Measurements from ENCODE around the gene SNRPD3.
A peak's percentile ranks its signal among the peaks of the same experiment; 100 is the strongest.
"Not testable (repeated sequence)": the region's sequence is repeated elsewhere in the genome, so short reads cannot be mapped to it uniquely, and the experiment has no call there.

SNRPD3 gene

GRCh38 chr22:24585461-24585860 lies 29.7 kb downstream of the SNRPD3 start:
- Mint-ChIP-seq H3K4me3 (no peak overlapping the region), H3K27ac (no peak overlapping the region), H3K9me3 (no peaks in the 10 kb centered on the region), H3K27me3 (no peaks in the 10 kb centered on the region), H3K4me1 (ENCODE audit: low read depth in 2 of 2) (no peaks in the 10 kb centered on the region), H3K36me3 (ENCODE audit: insufficient read depth) (no peaks in the 10 kb centered on the region)
- no peak for DNase-seq
- ATAC-seq (replicated peaks), result no peak

DNA sequence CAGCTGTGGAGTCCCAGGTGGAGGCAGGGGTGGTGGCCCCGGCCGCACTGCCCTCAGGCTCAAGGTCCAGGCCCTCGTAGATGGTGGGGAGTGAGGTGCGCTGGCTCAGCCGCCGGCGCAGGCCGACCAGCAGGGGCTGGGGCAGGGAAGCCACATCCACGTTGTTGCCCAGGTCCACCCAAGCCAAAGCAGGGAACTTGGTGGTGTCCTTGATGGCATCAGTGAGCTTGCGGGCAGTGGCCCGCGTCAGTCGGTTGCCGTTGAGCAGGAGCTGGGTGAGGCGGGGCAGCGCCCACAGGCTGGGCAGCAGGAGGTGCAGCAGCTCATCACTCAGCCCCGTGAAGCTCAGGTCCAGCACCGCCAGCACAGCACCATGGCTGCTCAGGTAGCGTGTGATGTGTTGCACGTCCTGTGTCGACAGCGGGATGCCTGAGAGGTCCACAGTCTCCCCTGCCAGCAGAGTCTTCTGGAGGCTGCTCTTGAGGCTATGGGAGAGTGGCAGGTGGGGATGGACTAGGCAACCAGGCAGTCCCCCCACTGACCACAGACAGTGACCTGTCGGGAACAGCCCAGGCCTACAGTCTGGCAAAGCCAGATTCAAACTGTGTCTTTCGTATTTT lies 30.2 kb downstream of the SNRPD3 start:
- Mint-ChIP-seq H3K4me1 (ENCODE audit: low read depth in 2 of 2) (no peaks in the 10 kb centered on the region), H3K4me3 (no peak overlapping the region), H3K27me3 (no peaks in the 10 kb centered on the region), H3K9me3 (no peaks in the 10 kb centered on the region), H3K27ac (no peak overlapping the region), H3K36me3 (ENCODE audit: insufficient read depth) (no peaks in the 10 kb centered on the region)
- no peak for ATAC-seq (replicated peaks)
- no peak for DNase-seq

- H3K27me3 Mint-ChIP-seq, result peaks cover 0 to 2% of the 10 kb centered on the region in 2 donors
- no peak for DNase-seq
- H3K9me3 Mint-ChIP-seq, result no peaks in the 10 kb centered on the region
- H3K4me3 Mint-ChIP-seq, result no peak overlapping the region
- H3K36me3 Mint-ChIP-seq (ENCODE audit: insufficient read depth), result no peaks in the 10 kb centered on the region
- H3K27ac Mint-ChIP-seq, result no peak overlapping the region
- no peak for ATAC-seq (replicated peaks)
- H3K4me1 Mint-ChIP-seq (ENCODE audit: low read depth in 2 of 2), result peaks cover 2% of the 10 kb centered on the region in 2 donors
Measured at GRCh38 chr22:24587251-24587650, 31.5 kb downstream of the SNRPD3 start.

- Mint-ChIP-seq H3K4me1 (ENCODE audit: low read depth in 2 of 2) (peaks cover 5% of the 10 kb centered on the region in 2 donors), H3K27me3 (peaks cover 0 to 5% of the 10 kb centered on the region in 2 donors), H3K4me3 (no peak overlapping the region), H3K27ac (no peak overlapping the region), H3K9me3 (no peaks in the 10 kb centered on the region), H3K36me3 (ENCODE audit: insufficient read depth) (no peaks in the 10 kb centered on the region)
- ATAC-seq (replicated peaks) (no peak), DNase-seq (no peak)
Measured at GRCh38 chr22:24587948-24588347, 32.1 kb downstream of the SNRPD3 start.

GRCh38 chr22:24588381-24588756 lies 32.6 kb downstream of the SNRPD3 start:
- Mint-ChIP-seq H3K4me1 (ENCODE audit: low read depth in 2 of 2) (peaks cover 5% of the 10 kb centered on the region in 2 donors), H3K27ac (no peak overlapping the region)

GRCh38 chr22:24588757-24589481 lies 33.1 kb downstream of the SNRPD3 start:
- DNase-seq, result no peak
- Mint-ChIP-seq H3K4me1 (ENCODE audit: low read depth in 2 of 2) (peaks cover 5% of the 10 kb centered on the region in 2 donors), H3K36me3 (ENCODE audit: insufficient read depth) (no peaks in the 10 kb centered on the region), H3K9me3 (no peaks in the 10 kb centered on the region), H3K4me3 (no peak overlapping the region), H3K27ac (no peak overlapping the region), H3K27me3 (peaks cover 0 to 5% of the 10 kb centered on the region in 2 donors)
- ATAC-seq (replicated peaks), result no peak

More at GRCh38 chr22:24588381-24588756, 32.6 kb downstream of the SNRPD3 start:
- Mint-ChIP-seq H3K27me3 (peaks cover 0 to 5% of the 10 kb centered on the region in 2 donors), H3K9me3 (no peaks in the 10 kb centered on the region), H3K4me3 (no peak overlapping the region), H3K36me3 (ENCODE audit: insufficient read depth) (no peaks in the 10 kb centered on the region)
- ATAC-seq (replicated peaks) (no peak), DNase-seq (no peak)

- Mint-ChIP-seq H3K36me3 (ENCODE audit: insufficient read depth) (no peaks in the 10 kb centered on the region), H3K4me1 (ENCODE audit: low read depth in 2 of 2) (peaks cover 5% of the 10 kb centered on the region in 2 donors), H3K4me3 (no peak overlapping the region), H3K27me3 (peaks cover 0 to 5% of the 10 kb centered on the region in 2 donors), H3K27ac (no peak overlapping the region), H3K9me3 (no peaks in the 10 kb centered on the region)
- ATAC-seq (replicated peaks), result no peak
- no peak for DNase-seq
Measured at GRCh38 chr22:24589518-24590030, 33.8 kb downstream of the SNRPD3 start.

DNA sequence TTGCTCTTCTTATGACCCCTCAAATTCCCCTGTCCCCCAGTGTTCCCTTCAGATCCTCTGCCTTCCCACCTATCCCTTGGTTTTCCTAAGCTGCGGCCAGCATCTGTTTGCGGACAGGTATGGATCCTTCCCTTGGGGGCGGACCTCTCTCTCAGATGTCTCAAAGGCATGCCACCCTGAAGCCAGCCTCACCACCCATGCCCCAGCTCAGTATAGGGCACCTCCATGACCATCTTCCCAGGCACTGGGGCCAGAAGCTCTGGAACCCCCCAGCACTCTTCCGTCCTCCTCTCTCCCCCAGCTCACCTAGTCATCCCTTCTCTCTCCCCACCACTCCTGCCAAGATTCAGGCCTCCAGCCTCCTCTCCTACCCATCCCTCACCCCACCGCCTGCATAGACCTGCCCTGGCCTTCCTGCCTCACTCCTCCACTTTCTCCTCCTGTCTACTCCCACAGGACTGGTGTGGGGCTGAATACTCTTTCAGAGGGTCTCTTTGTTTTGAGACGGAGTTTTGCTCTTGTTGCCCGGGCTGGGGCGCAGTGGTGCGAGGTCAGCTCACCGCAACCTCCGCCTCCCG lies 34.9 kb downstream of the SNRPD3 start:
- no peak overlapping the region for H3K4me3 Mint-ChIP-seq
- no peak overlapping the region for H3K27ac Mint-ChIP-seq

DNA sequence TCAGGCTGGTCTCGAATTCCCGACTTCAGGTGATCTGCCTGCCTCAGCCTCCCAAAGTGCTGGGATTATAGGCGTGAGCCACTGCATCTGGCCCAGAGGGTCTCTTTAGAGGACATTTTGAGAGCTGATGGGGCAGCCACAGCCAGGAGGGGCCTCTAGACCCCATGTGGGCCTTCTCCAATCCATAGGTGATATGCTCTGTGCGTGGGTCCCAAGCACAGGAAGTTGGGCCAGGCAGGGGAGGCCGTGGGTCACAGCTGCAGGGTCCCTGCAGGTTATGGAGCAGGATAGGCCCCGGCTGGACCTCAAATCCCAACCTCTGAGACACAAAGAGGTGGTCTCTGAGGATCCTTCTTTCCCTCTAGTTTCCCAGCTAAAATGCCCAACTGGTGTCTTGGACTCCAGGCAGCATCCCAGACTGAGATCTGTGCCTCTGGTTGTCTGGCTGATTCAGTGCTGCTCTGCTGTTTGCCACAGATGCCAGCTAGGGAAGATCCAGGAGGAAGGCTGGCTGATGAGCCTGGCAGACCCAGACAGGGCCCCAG lies 35.6 kb downstream of the SNRPD3 start:
- Mint-ChIP-seq H3K27me3 (peaks cover 0 to 5% of the 10 kb centered on the region in 2 donors), H3K27ac (no peak overlapping the region), H3K4me1 (ENCODE audit: low read depth in 2 of 2) (peaks cover 5% of the 10 kb centered on the region in 2 donors), H3K36me3 (ENCODE audit: insufficient read depth) (no peaks in the 10 kb centered on the region), H3K4me3 (no peak overlapping the region), H3K9me3 (no peaks in the 10 kb centered on the region)
- DNase-seq (no peak), ATAC-seq (replicated peaks) (no peak)

More for the DNA sequence above, 34.9 kb downstream of the SNRPD3 start:
- H3K4me1 Mint-ChIP-seq (ENCODE audit: low read depth in 2 of 2), result peaks cover 5% of the 10 kb centered on the region in 2 donors
- H3K36me3 Mint-ChIP-seq (ENCODE audit: insufficient read depth), result no peaks in the 10 kb centered on the region
- H3K27me3 Mint-ChIP-seq, result peaks cover 0 to 5% of the 10 kb centered on the region in 2 donors
- H3K9me3 Mint-ChIP-seq, result no peaks in the 10 kb centered on the region
- no peak for DNase-seq
- no peak for ATAC-seq (replicated peaks)

- peak; percentile 22 for ATAC-seq (replicated peaks)
- no peak for DNase-seq
- peaks cover 0 to 5% of the 10 kb centered on the region in 2 donors for H3K27me3 Mint-ChIP-seq
- peaks cover 5% of the 10 kb centered on the region in 2 donors for H3K4me1 Mint-ChIP-seq (ENCODE audit: low read depth in 2 of 2)
- no peak overlapping the region for H3K27ac Mint-ChIP-seq
- H3K9me3 Mint-ChIP-seq, result no peaks in the 10 kb centered on the region
- H3K4me3 Mint-ChIP-seq, result peak overlapping the region; percentile 78 to 84
- no peaks in the 10 kb centered on the region for H3K36me3 Mint-ChIP-seq (ENCODE audit: insufficient read depth)
Measured at GRCh38 chr22:24592058-24592850, 36.5 kb downstream of the SNRPD3 start.

DNA sequence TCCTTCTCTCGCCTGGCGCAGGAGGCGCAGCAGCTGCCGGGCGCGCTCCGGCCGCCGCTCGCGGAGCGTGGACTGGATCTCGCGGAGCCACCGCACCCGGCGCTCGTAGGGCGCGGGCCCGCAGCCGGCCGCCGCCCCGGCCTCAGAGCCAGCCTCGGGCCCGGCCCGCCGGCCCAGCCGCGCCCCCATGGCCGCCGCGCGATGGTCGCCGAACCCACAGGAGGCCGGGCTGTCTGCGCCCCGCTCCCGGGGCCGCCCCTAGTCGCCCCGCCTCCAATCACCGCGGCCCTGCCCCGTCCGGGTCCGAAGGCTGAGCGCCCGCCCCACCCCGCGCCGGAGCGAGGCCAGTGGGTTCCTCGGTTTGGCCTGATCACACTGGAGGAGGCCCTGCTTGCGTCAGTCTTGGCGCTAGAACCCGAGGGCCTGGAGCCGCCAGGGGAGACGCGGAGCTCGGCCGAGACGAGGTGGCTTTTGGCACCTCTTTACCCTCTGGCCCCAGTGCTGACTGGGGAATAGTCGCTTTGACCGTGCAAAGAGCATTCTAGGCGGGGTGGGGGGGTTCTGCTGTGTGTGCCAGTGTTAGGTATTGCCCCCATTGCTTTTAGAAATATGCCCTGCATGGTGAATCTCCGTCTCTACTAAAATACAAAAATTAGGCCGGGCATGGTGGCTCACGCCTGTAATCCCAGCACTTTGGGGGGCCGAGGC lies 37.2 kb downstream of the SNRPD3 start, which contains the start of gene LRRC75B:
Gene LRRC75B (minus strand): TSS at position 223 of the 708 bp plus-strand sequence. CDS start 34 bp downstream, at position 189.
- Mint-ChIP-seq H3K4me1 (ENCODE audit: low read depth in 2 of 2) (peaks cover 5% of the 10 kb centered on the region in 2 donors), H3K9me3 (no peaks in the 10 kb centered on the region), H3K27me3 (peaks cover 0 to 5% of the 10 kb centered on the region in 2 donors), H3K27ac (peak within 1 kb of the TSS in 1 of 2 donors; percentile 41), H3K4me3 (peak within 1 kb of the TSS; percentile 78 to 84), H3K36me3 (ENCODE audit: insufficient read depth) (no peaks in the 10 kb centered on the region)
- ATAC-seq (replicated peaks) (peak; percentile 79), DNase-seq (peak; percentile 8 to 13 (median 13))

GRCh38 chr22:24593559-24593835 lies 37.7 kb downstream of the SNRPD3 start:
- H3K4me3 Mint-ChIP-seq, result peak overlapping the region; percentile 78 to 84
- not testable (repeated sequence) for DNase-seq; ATAC-seq (replicated peaks); H3K27me3 Mint-ChIP-seq; H3K9me3 Mint-ChIP-seq; H3K4me1 Mint-ChIP-seq (ENCODE audit: low read depth in 2 of 2); H3K36me3 Mint-ChIP-seq (ENCODE audit: insufficient read depth)
- peak overlapping the region in 1 of 2 donors; percentile 41 for H3K27ac Mint-ChIP-seq
